Right lobe of liver (tissue), 6 donors: ENCODE measurements around the gene KIF12. TPM values are rescaled to one million over a fixed set of nuclear protein-coding genes. Genes with fewer than 3 reads are reported as not detected.

Source experiments
- ATAC-seq, 4 donors: fragments of 200-7000 bp; cut with Tn5 transposase; one replicate each; pipeline ENCODE4 v1.9.1; 2020; ENCODE audit warnings: mild to moderate bottlenecking in 4 of 4, moderate library complexity in 4 of 4
- DNase-seq, 3 donors: peaks; one replicate each; pipeline ENCODE4 v3.0.0-alpha.2; 2020
- H3K27ac ChIP-seq, 3 donors: fragments of 200-600 bp; one replicate each; pipeline ENCODE4 v1.8.0; 2022
- H3K27me3 ChIP-seq, 2 donors: fragments of 200-600 bp; one replicate each; pipeline ENCODE4 v1.8.0; 2022
- H3K36me3 ChIP-seq, 4 donors: fragments of 200-600 bp; sonication (generic) in 1 of 4; one replicate each; pipeline versions ENCODE4 v1.5.1 to v1.8.0; 2017 to 2022; ENCODE audit warnings: control low read depth in 1 of 4
- H3K4me1 ChIP-seq, 4 donors: fragments of 200-600 bp; sonication (generic) in 1 of 4; one replicate each; pipeline versions ENCODE4 v1.5.1 to v1.8.0; 2017 to 2022; ENCODE audit warnings: control low read depth in 1 of 4
- H3K4me3 ChIP-seq, 3 donors: fragments of 200-600 bp; one replicate each; pipeline ENCODE4 v1.8.0; 2022
- H3K9me3 ChIP-seq, 4 donors: fragments of 200-600 bp; sonication (generic) in 1 of 4; one replicate each; pipeline versions ENCODE4 v1.5.1 to v1.8.0; 2017 to 2022; ENCODE audit warnings: control low read depth in 1 of 4
- POLR2A ChIP-seq: fragments of 450-650 bp; IDR thresholded peaks from one replicate; pipeline ENCODE4 v1.6.1; 2017; ENCODE audit warnings: antibody characterized with exemption, mild to moderate bottlenecking
- WGBS: methylation state at CpG from one replicate; pipeline ENCODE4 v1.1.6; 2018; ENCODE audit warnings: low coverage, low lambda C conversion rate; ENCODE audit not compliant: insufficient coverage; ENCODE audit errors: missing lambda C conversion rate; 5-methylcytosine and 5-hydroxymethylcytosine counted together
- intact Hi-C, 2 donors: fragments of 100-400 bp; cut with DNase I; formaldehyde crosslinking; loops; one replicate each; pipeline versions ENCODE4 v1.11.2 to v1.14.1; 2022
- total RNA-seq, 6 experiments: library from RNA; depleted of rRNA in 2 of 6; stranded (reverse); fragments of >200 nt in 2 of 6; fragmentation: NEBNext Ultra II Directional in 3 of 6; extraction: Animal tissue kit (Norgen Biotek cat#: 25700) in 3 of 6; gene quantifications; one replicate each; pipeline versions ENCODE4 v1.1.0 to v1.2.4, GENCODE V29; 2016 to 2023
- TF ChIP-seq, protein P1 (sequence below), 4 donors: fragments of 200-600 bp in 3 of 4; fragments of 450-650 bp in 1 of 4; IDR thresholded peaks; one replicate each; pipeline versions ENCODE4 v1.5.1 to v1.8.0; 2016 to 2022; ENCODE audit warnings: antibody characterized with exemption in 4 of 4, mild to moderate bottlenecking in 2 of 4
- donor health status: DM: no; HTN: yes; CAD: no.
- donor health status: DM: no; HTN: no; CAD: no.
- donor health status: DM: no; HTN: no; CAD: no.
- donor health status: DM: no; HTN: yes; CAD: no.
- donor health status: DM: no; HTN: yes; CAD: no.

The KIF12 gene
- total RNA-seq, 6 experiments from 2014 or later, result 3.1 to 24.3 (median 14.2) TPM

DNA sequence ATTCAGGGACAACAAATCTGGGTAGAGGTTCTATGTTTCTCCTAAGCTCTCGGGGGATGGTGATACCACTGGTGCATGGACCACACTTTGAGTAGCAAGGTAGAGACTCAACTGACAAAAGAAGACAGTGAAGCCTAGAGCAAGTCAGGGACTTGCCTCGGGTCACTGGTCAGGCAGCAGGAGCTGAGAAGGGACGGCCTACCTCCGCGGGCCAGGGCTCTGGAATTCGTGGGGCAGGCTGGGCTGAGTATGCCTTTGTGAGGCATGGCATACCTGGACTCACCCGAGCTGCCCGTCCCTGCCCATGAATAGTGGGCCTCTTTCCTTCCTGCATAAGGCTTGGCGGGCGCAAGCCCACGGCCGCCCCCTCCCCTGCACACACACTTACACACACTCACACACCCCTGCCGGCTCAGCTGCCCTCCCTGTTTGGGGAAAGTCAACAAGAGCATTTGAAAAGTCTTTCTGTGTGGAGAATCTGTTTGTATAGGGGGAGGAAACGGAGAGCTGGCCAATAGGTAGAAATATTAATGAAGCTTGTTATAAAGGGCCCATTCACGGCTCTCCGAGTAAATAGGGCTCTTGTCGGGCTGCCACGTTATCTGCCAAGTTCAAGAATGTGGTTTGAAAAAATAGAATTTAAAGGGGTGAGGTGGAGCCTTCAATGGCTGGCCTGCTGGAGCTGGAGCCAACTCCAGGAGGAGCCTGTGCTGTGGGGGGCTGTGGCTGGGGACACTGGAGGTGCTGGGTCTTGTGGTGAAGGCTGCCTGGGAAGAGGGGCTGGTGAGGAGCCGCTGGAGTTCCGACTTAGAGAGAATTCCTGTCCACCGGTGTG lies 19.1 kb upstream of the KIF12 start:
- DNase-seq (peak in 2 of 3 donors; percentile 40 to 60), ATAC-seq (peak; percentile 77 to 82 (median 80))
- H3K4me1 ChIP-seq, result peaks cover 0 to 30% (median 13%) of the 10 kb centered on the region in 4 donors
- no peaks in the 10 kb centered on the region for H3K9me3 ChIP-seq
- intact Hi-C loops, result loop anchor here in 1 of 2 donors (10.0 kb wide), 1 partner anchor 157 kb away; no protein-coding TSS in a partner anchor
- peak overlapping the region in 1 of 3 donors; percentile 39 for H3K27ac ChIP-seq
- no peaks in the 10 kb centered on the region for H3K36me3 ChIP-seq
- TF ChIP-seq, protein P1, sequence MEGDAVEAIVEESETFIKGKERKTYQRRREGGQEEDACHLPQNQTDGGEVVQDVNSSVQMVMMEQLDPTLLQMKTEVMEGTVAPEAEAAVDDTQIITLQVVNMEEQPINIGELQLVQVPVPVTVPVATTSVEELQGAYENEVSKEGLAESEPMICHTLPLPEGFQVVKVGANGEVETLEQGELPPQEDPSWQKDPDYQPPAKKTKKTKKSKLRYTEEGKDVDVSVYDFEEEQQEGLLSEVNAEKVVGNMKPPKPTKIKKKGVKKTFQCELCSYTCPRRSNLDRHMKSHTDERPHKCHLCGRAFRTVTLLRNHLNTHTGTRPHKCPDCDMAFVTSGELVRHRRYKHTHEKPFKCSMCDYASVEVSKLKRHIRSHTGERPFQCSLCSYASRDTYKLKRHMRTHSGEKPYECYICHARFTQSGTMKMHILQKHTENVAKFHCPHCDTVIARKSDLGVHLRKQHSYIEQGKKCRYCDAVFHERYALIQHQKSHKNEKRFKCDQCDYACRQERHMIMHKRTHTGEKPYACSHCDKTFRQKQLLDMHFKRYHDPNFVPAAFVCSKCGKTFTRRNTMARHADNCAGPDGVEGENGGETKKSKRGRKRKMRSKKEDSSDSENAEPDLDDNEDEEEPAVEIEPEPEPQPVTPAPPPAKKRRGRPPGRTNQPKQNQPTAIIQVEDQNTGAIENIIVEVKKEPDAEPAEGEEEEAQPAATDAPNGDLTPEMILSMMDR (IDR thresholded peaks at IDR 0.05), result no peak
- TF ChIP-seq POLR2A, result no peak
- no peaks in the 10 kb centered on the region for H3K27me3 ChIP-seq
- 33% methylated on average over 10 of the region's 21 CpGs for WGBS
- no peak overlapping the region for H3K4me3 ChIP-seq

DNA sequence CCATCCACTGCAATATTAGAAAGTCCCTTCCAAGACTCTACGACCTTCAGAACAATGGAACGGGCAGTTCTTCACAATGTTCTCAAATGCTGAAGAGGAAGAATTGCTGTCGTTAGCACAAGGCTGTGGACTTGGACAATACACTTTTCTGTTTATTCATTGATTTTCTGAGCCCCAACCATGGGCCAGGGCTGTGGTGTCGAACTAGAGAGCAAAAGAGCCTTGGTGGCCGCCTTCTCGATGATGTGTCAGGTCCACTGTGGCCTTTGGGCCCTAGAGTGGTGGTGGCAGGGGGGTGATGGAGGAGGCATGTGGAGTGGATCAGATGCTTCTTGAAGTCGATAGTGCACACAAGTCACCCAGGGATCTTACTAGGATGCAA lies 18.5 kb upstream of the KIF12 start:
- Histone ChIP-seq H3K27me3 (no peaks in the 10 kb centered on the region), H3K36me3 (no peaks in the 10 kb centered on the region), H3K4me1 (peaks cover 0 to 25% (median 12%) of the 10 kb centered on the region in 4 donors), H3K9me3 (no peaks in the 10 kb centered on the region), H3K4me3 (no peak overlapping the region), H3K27ac (peak overlapping the region in 1 of 3 donors; percentile 39)
- ATAC-seq (peak; percentile 33 to 60 (median 46)), DNase-seq (no peak)
- 40% methylated on average over 6 of the region's 7 CpGs for WGBS
- TF ChIP-seq POLR2A, result no peak
- TF ChIP-seq, protein P1 (IDR thresholded peaks at IDR 0.05), result no peak
- intact Hi-C loops, result loop anchor here in 1 of 2 donors (10.0 kb wide), 1 partner anchor 157 kb away; no protein-coding TSS in a partner anchor

DNA sequence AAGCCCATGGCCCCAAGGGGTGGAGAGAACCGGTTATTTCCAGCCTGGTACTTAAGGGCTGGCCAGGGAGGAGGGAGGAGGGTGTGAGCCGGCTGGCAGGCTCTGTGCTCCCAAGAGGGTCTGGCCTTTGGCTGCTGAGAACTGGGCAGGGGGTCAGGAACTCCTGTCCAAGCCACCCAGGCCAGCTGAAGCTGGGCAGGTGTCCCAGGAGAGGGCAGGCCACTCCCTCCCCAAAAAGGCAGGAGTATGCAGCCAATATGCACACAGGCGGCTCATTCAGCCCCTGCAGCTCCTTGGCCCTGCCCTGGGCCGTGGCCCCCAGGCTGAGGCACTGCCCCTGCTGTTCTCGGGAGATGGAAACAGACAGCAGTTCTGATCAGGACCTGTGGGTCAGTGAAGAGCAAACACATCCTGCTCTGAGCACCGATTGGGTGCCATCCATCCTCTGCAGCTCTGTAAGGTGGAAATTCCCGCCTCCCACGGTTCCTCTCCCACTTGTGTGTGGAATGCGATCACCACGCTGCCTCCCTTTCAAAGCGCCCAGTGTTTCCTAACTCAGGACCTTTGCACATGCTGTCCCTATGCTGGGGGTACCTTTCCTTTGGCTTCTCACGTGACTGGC lies 17.1 kb upstream of the KIF12 start:
- no peaks in the 10 kb centered on the region for H3K9me3 ChIP-seq
- DNase-seq, result no peak
- 69% methylated on average over 3 of the region's 12 CpGs for WGBS
- peaks cover 0 to 25% (median 12%) of the 10 kb centered on the region in 4 donors for H3K4me1 ChIP-seq
- intact Hi-C loops, result loop anchor here in 1 of 2 donors (10.0 kb wide), 1 partner anchor 159 kb away; no protein-coding TSS in a partner anchor
- no peak overlapping the region for H3K4me3 ChIP-seq
- H3K27ac ChIP-seq, result no peak overlapping the region
- H3K36me3 ChIP-seq, result no peaks in the 10 kb centered on the region
- no peak for ATAC-seq
- H3K27me3 ChIP-seq, result no peaks in the 10 kb centered on the region
- no peak for TF ChIP-seq POLR2A
- TF ChIP-seq, protein P1 (IDR thresholded peaks at IDR 0.05), result no peak

DNA sequence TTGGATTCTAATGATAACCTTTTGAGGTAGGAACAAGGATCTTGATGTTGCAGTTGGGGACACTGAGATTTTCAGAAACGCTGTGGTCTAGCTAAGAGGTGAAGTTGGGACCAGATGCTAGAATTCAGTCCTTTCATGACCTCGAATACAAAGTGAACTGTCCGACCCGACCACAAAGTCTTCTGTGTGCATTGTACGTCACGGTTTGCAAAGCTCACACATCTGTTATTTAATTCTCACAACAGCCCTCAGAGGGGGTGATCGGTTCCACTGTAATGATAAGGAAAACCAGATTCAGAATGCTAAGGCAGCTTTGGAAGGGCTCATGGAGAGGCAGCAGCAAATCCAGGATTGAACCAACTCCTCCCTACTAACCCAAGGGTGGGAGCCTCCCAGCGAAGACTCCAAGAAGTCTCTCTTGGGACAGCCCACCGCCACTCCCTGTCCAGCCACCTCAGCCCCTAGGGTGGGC lies 16.6 kb upstream of the KIF12 start:
- 90% methylated on average over 6 of the region's 9 CpGs for WGBS
- TF ChIP-seq, protein P1 (IDR thresholded peaks at IDR 0.05), result no peak
- TF ChIP-seq POLR2A, result no peak

More for the DNA sequence above, 16.6 kb upstream of the KIF12 start:
- H3K36me3 ChIP-seq, result no peaks in the 10 kb centered on the region
- H3K27me3 ChIP-seq, result no peaks in the 10 kb centered on the region
- ATAC-seq (no peak), DNase-seq (no peak)
- H3K9me3 ChIP-seq, result no peaks in the 10 kb centered on the region
- H3K4me3 ChIP-seq, result no peak overlapping the region
- intact Hi-C loops, result loop anchor here in 1 of 2 donors (10.0 kb wide), 1 partner anchor 159 kb away; no protein-coding TSS in a partner anchor
- H3K27ac ChIP-seq, result no peak overlapping the region
- peaks cover 0 to 25% (median 12%) of the 10 kb centered on the region in 4 donors for H3K4me1 ChIP-seq
